GM18907 (cell line): ENCODE data around the gene ALKBH6.
"Not testable (repeated sequence)": the region's sequence is repeated elsewhere in the genome, so short reads cannot be mapped to it uniquely, and the experiment has no call there.

ENCODE experiments used
- ATAC-seq: cut with Tn5 transposase; IDR thresholded peaks from one replicate; pipeline ENCODE4 v1.9.1; 2021; ENCODE audit warnings: mild to moderate bottlenecking, moderate library complexity; ENCODE audit not compliant: unreplicated experiment

ALKBH6 gene

GRCh38 chr19:35993923-35994598, 20.0 kb downstream of the ALKBH6 start:
- ATAC-seq = no peak

DNA sequence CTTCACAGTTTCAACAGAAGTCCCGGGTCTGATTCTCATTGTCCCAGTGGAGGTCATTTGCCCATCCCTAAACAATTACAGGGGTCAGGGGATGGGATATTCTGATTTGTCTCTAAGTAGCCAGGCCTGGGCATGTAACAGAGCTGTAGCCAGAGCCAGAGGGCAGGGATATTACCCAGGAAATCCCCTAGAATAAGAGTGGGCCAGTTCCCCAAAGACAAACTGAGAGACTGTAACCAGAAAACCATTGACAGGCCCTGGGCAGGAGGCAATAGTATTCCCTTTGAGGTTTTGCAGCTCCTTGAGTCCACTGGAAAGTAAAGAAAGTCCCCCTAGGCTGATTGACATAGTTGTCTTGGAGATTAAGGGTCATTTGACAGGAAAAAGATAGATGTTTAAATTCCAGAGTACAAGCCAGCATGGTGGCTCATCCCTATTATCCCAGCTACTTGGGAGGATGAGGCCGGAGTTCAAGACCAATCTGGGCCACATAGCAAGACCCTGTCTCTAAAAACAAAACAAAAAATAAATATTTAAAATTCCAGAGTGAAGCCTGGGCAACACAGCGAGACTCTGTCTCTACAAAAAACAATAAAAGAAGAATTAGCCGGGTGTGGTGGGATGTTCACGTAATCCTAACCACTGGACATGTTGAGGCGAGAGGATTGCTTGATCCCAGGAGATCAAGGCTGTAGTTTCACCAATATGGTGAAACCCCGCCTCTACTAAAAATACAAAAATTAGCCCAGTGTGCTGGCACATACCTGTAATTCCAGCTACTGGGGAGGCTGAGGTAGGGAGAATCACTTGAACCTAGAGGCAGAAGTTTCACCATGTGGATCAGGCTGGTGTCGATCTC, 20.9 kb downstream of the ALKBH6 start:
- ATAC-seq = no peak

DNA sequence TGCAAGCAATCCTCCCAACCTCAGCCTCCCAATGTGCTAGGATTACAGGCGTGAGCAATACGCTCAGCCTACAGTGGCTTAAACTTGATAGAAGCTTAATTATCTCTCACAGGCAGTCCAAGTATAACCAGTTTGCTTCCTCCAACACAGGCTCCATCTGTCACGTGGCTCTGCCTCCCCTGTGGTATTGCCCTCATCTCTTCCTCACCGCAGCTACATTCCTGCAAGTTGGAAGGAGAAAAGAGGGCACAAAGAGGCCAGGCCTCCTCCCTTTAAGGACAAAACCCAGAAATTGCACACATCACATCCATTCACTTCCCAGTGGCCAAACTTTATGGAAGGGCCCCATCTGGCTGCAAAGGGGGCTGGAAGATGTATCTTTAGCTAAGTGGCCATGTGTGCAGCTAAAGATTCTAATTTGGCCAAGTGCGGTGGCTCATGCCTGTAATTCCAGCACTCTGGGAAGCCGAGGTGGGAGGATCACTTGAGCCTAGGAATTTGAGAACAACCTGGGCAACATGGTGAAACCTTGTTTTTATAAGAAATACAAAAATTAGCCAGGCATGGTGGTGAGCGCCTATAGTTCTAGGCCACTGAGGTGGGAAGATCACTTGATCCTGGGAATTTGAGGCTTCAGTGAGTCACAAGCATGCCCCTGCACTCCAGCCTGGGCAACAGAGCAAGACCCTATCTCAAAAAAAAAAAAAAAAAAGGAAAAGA, 22.1 kb downstream of the ALKBH6 start:
- no peak for ATAC-seq

- no peak for ATAC-seq
Measured at GRCh38 chr19:35990771-35991730, 23.0 kb downstream of the ALKBH6 start.

- no peak for ATAC-seq
Measured at GRCh38 chr19:35990156-35990555, 23.9 kb downstream of the ALKBH6 start.

GRCh38 chr19:35988824-35989223, 25.2 kb downstream of the ALKBH6 start:
- ATAC-seq = no peak

- ATAC-seq = no peak
Measured at GRCh38 chr19:35987571-35987896, 26.5 kb downstream of the ALKBH6 start.

- no peak for ATAC-seq
Measured at GRCh38 chr19:35986664-35987570, 27.1 kb downstream of the ALKBH6 start.

GRCh38 chr19:35986111-35986510, 27.9 kb downstream of the ALKBH6 start:
- no peak for ATAC-seq

- ATAC-seq = no peak
Measured at GRCh38 chr19:35983177-35983576, 30.8 kb downstream of the ALKBH6 start.

- ATAC-seq = not testable (repeated sequence)
Measured at GRCh38 chr19:35980997-35981396, 33.0 kb downstream of the ALKBH6 start.

- ATAC-seq = no peak
Measured at GRCh38 chr19:35978832-35979365, 35.1 kb downstream of the ALKBH6 start.

DNA sequence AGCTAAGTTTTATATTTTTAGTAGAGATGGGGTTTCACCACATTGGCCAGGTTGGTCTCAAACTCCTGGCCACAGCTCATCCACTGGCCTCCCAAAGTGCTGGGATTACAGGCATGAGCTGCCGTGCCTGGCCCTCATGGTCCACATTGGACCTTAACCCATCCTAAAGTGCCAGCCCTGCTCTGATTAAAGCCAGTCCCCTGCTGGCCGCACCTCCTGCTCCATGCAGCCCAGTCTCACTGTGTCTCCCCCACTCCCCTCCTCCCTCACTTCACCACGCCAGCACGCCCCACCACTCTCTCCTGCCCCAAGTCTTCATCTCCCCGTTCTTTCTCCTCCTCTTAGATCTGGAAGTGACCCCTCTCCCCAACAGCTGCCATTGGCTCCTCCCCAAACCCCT, 35.7 kb downstream of the ALKBH6 start:
- ATAC-seq = no peak

GRCh38 chr19:35977446-35978222, 36.4 kb downstream of the ALKBH6 start:
- ATAC-seq = no peak

GRCh38 chr19:35975608-35976214, 38.3 kb downstream of the ALKBH6 start:
- no peak for ATAC-seq

GRCh38 chr19:35973487-35973886, 40.5 kb downstream of the ALKBH6 start:
- ATAC-seq = no peak

- ATAC-seq = no peak
Measured at GRCh38 chr19:35966771-35967170, 47.2 kb downstream of the ALKBH6 start.

- ATAC-seq = no peak
Measured at GRCh38 chr19:35963514-35963913, 50.5 kb downstream of the ALKBH6 start.
